ENCODE data around the gene CD226. TPM values are rescaled to one million over a fixed set of nuclear protein-coding genes. Genes with fewer than 3 reads are reported as not detected.

The CD226 gene
- total and polyA plus RNA-seq, 8 donors, result under 0.01 to 10.5 (median 0.89) TPM; not detected in 1

DNA sequence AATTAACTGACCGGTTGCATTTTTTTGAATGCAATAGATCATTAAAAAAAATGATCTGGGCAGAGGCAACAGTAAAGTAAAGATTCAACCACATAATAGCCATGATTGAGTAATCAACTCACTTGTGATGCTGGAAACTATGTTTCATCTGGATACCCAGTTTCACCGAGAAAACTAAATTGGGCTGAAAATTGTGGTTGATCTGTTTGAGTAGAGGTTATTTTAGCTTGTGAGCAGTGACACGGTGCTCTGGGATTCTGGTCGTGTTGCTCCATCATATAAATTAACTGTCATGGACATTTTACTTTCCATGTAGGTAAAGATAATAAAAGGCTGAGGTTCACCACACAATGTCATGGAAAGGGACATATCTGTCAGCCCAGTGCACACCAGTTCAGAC, 58.7 kb downstream of the CD226 start:
- Histone ChIP-seq H3K4me3 (no peak overlapping the region), H3K27ac (no peak overlapping the region), H3K4me1 (peaks cover 0 to 11% (median 2%) of the 10 kb centered on the region in 4 donors), H3K27me3 (no peaks in the 10 kb centered on the region), H3K36me3 (no peaks in the 10 kb centered on the region), H3K9me3 (no peaks in the 10 kb centered on the region)
- DNase-seq, result no peak
- 85 to 92% (median 89%) methylated on average over 4 of the region's 4 CpGs for WGBS, 5 donors
- no peak for TF ChIP-seq EP300 (IDR thresholded peaks at IDR 0.05)
- TF ChIP-seq POLR2AphosphoS5 (IDR thresholded peaks at IDR 0.05), result no peak
- no peak for TF ChIP-seq POLR2A (IDR thresholded peaks at IDR 0.05)
- TF ChIP-seq, protein P1, sequence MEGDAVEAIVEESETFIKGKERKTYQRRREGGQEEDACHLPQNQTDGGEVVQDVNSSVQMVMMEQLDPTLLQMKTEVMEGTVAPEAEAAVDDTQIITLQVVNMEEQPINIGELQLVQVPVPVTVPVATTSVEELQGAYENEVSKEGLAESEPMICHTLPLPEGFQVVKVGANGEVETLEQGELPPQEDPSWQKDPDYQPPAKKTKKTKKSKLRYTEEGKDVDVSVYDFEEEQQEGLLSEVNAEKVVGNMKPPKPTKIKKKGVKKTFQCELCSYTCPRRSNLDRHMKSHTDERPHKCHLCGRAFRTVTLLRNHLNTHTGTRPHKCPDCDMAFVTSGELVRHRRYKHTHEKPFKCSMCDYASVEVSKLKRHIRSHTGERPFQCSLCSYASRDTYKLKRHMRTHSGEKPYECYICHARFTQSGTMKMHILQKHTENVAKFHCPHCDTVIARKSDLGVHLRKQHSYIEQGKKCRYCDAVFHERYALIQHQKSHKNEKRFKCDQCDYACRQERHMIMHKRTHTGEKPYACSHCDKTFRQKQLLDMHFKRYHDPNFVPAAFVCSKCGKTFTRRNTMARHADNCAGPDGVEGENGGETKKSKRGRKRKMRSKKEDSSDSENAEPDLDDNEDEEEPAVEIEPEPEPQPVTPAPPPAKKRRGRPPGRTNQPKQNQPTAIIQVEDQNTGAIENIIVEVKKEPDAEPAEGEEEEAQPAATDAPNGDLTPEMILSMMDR (IDR thresholded peaks at IDR 0.05), result no peak
- intact Hi-C loops (cut with DNase I; ENCODE audit: low total_unique reads), result no loop called here

DNA sequence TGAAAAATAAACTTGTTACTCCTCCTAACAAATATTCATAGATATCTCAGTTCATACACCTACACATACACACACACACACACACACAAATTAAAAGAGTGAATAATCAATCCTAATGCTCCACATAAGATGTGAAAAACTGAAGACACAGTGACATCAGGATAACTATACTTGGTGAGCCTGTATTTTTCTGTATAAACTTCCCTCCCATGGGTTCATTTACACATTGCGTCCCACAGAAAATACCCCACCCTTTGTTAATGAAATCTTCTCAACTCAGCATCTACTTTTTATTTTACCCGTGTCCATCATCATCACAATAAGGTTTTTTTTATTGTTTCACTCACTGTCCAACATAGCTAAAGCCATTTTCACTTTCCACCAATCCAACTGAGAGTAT, 60.4 kb downstream of the CD226 start:
- Histone ChIP-seq H3K27me3 (no peaks in the 10 kb centered on the region), H3K4me3 (no peak overlapping the region), H3K4me1 (peaks cover 0 to 20% (median 6%) of the 10 kb centered on the region in 4 donors), H3K27ac (no peak overlapping the region), H3K36me3 (no peaks in the 10 kb centered on the region), H3K9me3 (no peaks in the 10 kb centered on the region)
- no peak for DNase-seq
- 85 to 93% (median 90%) methylated on average over 2 of the region's 2 CpGs for WGBS, 5 donors
- TF ChIP-seq EP300 (IDR thresholded peaks at IDR 0.05) (no peak), POLR2AphosphoS5 (IDR thresholded peaks at IDR 0.05) (no peak), POLR2A (IDR thresholded peaks at IDR 0.05) (no peak)
- TF ChIP-seq, protein P1 (IDR thresholded peaks at IDR 0.05), result no peak
- intact Hi-C loops (cut with DNase I; ENCODE audit: low total_unique reads), result no loop called here

DNA sequence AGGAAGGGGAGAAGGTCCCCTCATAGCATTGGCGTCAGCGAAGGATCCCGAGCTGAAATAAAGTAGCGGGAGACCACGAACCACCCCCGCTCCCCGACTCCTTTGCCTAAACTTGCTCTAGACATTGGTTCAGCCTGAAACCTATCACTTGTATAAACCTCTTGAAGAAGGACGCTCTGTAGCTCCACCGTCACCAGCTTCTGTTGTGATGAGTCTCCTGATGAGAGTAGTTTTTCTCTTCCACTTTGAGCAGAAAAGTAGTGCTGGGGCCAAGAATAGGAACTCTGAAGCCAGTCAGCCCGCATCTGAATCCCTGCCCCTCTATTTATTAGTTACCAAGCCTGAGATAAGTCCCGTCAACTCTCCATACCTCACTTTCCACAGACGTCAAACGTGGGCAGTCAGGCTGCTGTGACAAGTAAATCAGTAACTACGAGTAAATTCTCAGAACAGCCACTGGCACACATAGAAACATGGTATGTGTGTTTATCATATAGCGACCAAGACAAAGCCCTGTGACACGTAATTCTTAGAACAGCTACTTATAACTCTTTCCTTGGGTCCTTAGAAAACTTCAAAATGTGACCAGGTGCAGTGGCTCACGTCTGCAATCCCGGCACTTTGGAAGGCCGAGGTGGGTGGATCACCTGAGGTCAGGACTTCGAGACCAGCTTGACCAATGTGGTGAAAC, 61.7 kb downstream of the CD226 start:
- DNase-seq, result peak in 1 of 2 donors; percentile 71
- no peak for TF ChIP-seq EP300 (IDR thresholded peaks at IDR 0.05)
- TF ChIP-seq, protein P1 (IDR thresholded peaks at IDR 0.05), result no peak
- no peak for TF ChIP-seq POLR2A (IDR thresholded peaks at IDR 0.05)
- TF ChIP-seq POLR2AphosphoS5 (IDR thresholded peaks at IDR 0.05), result no peak
- 53 to 79% (median 63%) methylated on average over 20 of the region's 20 CpGs for WGBS, 5 donors
- peak overlapping the region in 1 of 5 donors; percentile 17 for H3K27ac ChIP-seq
- H3K36me3 ChIP-seq, result no peaks in the 10 kb centered on the region
- H3K4me1 ChIP-seq, result peaks cover 0 to 26% (median 6%) of the 10 kb centered on the region in 4 donors
- H3K4me3 ChIP-seq, result no peak overlapping the region
- H3K9me3 ChIP-seq, result no peaks in the 10 kb centered on the region
- intact Hi-C loops (cut with DNase I; ENCODE audit: low total_unique reads), result no loop called here
- H3K27me3 ChIP-seq, result no peaks in the 10 kb centered on the region

DNA sequence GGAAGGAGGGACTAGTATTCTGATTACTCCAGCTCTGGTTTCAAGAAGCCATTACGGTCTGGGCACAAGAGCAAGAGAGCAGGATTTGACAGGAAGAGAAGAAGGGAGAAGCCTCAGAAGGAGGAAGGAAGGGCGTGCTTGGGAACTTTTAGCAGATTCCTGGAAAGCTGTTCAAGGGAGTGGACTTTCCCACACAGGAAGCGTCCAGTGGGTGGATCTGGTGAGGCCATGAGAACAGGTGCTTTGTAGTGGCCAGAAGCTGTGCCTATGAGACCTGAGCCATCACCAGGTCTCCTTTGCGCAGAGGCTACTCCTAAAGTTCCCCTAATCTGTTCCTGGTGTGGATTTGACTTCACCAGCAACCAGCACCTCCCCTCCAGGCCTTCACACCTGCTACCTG, 62.3 kb downstream of the CD226 start:
- intact Hi-C loops (cut with DNase I; ENCODE audit: low total_unique reads), result no loop called here
- Histone ChIP-seq H3K27ac (peak overlapping the region in 1 of 5 donors; percentile 17), H3K9me3 (no peaks in the 10 kb centered on the region), H3K36me3 (no peaks in the 10 kb centered on the region), H3K4me3 (no peak overlapping the region), H3K27me3 (no peaks in the 10 kb centered on the region), H3K4me1 (peaks cover 0 to 26% (median 6%) of the 10 kb centered on the region in 4 donors)
- WGBS, 5 donors, result 81 to 94% (median 86%) methylated on average over 4 of the region's 4 CpGs
- TF ChIP-seq POLR2AphosphoS5 (IDR thresholded peaks at IDR 0.05) (no peak), EP300 (IDR thresholded peaks at IDR 0.05) (no peak), POLR2A (IDR thresholded peaks at IDR 0.05) (no peak)
- TF ChIP-seq, protein P1 (IDR thresholded peaks at IDR 0.05), result no peak
- DNase-seq, result no peak

All from stomach (tissue), 9 donors.